ENCODE data around the gene MRPL24. TPM values are rescaled to one million over a fixed set of nuclear protein-coding genes. Genes with fewer than 3 reads are reported as not detected.

The MRPL24 gene
- total and polyA plus RNA-seq, 9 of the 15 experiments (the other 6 are each of a cell fraction or from before 2014, with no cell fraction given): 74.3 to 267 (median 113) TPM

DNA sequence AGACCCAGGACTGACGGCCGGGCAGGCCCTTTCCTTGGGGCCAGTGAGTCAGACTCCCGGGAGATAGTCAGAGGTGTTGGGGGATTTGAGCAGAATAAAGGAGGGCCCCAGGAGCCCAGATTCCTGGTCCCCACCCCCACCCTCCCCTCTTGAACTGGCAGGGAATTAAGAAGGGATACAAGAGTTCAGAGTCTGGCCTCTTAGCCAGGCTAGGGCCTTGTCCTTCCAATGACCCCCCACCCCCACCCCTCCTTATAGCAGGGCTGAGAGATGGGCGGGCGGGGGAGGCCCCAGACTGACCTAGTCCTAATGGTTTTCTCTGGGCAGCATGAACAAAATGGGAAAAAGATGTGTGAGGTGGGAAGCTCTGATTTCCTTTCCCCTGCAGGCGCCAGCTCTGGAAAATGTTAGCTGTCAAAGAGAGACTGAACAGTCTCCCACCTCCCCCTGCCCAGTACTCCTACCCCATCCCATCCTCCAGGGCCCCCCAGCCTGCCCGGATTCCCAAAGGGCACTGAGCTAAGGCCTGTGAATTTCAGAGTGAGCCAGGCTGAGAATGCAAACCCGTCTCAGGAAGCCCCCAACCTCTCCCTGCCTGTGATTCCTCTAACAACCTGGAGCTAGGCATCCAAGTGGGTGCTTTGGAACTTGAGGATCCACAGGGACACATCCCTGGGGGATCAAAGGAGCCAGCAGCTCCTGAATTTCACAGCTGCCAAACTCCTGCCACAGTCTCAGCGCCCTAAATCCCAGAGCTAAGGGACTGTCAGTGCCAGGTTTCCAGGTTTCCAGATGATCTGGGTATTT is 29.7 kb downstream of the MRPL24 start:
- no peak for ATAC-seq
- H3K4me3 ChIP-seq: no peak overlapping the region
- 41% methylated on average over 8 of the region's 9 CpGs for WGBS (ENCODE audit: insufficient coverage, low coverage, missing lambda C conversion rate)
- no peaks in the 10 kb centered on the region for H4K20me1 ChIP-seq (replicated peaks; ENCODE audit: control insufficient read depth, insufficient read depth, low read length)
- no peaks in the 10 kb centered on the region for H3K9me1 ChIP-seq (ENCODE audit: control insufficient read depth, insufficient read depth, low read length)
- no peak overlapping the region for H3K4me2 ChIP-seq (ENCODE audit: insufficient read depth, low read length)
- DNase-seq (ENCODE audit: extremely low read depth in 1 of 4, low spot score in 3 of 4): peak in 1 of 4 experiments; percentile 9
- H3K36me3 ChIP-seq (ENCODE audit: control insufficient read depth, insufficient read depth, low read length): no peaks in the 10 kb centered on the region
- intact Hi-C loops (cut with micrococcal nuclease): no loop called here
- no peaks in the 10 kb centered on the region for H3K79me2 ChIP-seq (ENCODE audit: control insufficient read depth, insufficient read depth, low read length)
- POLR2A ChIA-PET: interaction anchor here (0.7 to 1.7 kb wide), 7 partner anchors 9 to 50 kb away, joined by 3 to 8 read pairs (median 4); partner anchors contain the start of genes ISG20L2 and METTL25B
- no peak for FAIRE-seq
- BruUV-seq (replicated peaks): no TSS peak
- H2AFZ ChIP-seq (ENCODE audit: low read depth, low read length): no peak overlapping the region
- CTCF ChIA-PET (ENCODE audit: low intra/inter-chr PET ratio): no interaction called here
- in situ Hi-C loops (cut with MboI): no loop called here
- no peaks in the 10 kb centered on the region for H3K9me3 ChIP-seq (replicated peaks; ENCODE audit: control insufficient read depth, insufficient read depth, low read depth, low read length)
- no peak overlapping the region for H3K9ac ChIP-seq (ENCODE audit: insufficient read depth in 1 of 2, low read depth in 2 of 2, low read length in 2 of 2)
- H3K27me3 ChIP-seq (ENCODE audit: control insufficient read depth in 2 of 2, insufficient read depth in 2 of 2, low read length in 2 of 2): no peaks in the 10 kb centered on the region
- H3K27ac ChIP-seq (ENCODE audit: extremely low read depth, low read depth, low read length): no peak overlapping the region
- H3K4me1 ChIP-seq (replicated peaks in 1 of 2; ENCODE audit: control insufficient read depth in 2 of 2, insufficient read depth in 2 of 2, low read length in 2 of 2): peaks cover 5 to 6% of the 10 kb centered on the region in 2 experiments; a peak in 3 of 5 replicates
- no peak for TF ChIP-seq E4F1 (CRISPR knock-in tag; IDR thresholded peaks at IDR 0.05; ENCODE audit: borderline replicate concordance)
- no peak for TF ChIP-seq SIX5 (IDR thresholded peaks at IDR 0.05; ENCODE audit: borderline replicate concordance in 1 of 2, insufficient read depth in 1 of 2, low read depth in 1 of 2, low read length in 2 of 2)
- no peak for TF ChIP-seq MCM2 (IDR thresholded peaks at IDR 0.05; ENCODE audit: low read depth)
- no peak for TF ChIP-seq CBFB (CRISPR knock-in tag; IDR thresholded peaks at IDR 0.05)
- TF ChIP-seq KLF16 (IDR thresholded peaks at IDR 0.05): no peak
- TF ChIP-seq ZSCAN29 (IDR thresholded peaks at IDR 0.05): no peak
- no peak for TF ChIP-seq TOE1 (IDR thresholded peaks at IDR 0.05; ENCODE audit: borderline replicate concordance)
- no peak for TF ChIP-seq TOE1 (CRISPR knock-in tag; IDR thresholded peaks at IDR 0.05; ENCODE audit: borderline replicate concordance, low read depth)
- TF ChIP-seq, protein P1, sequence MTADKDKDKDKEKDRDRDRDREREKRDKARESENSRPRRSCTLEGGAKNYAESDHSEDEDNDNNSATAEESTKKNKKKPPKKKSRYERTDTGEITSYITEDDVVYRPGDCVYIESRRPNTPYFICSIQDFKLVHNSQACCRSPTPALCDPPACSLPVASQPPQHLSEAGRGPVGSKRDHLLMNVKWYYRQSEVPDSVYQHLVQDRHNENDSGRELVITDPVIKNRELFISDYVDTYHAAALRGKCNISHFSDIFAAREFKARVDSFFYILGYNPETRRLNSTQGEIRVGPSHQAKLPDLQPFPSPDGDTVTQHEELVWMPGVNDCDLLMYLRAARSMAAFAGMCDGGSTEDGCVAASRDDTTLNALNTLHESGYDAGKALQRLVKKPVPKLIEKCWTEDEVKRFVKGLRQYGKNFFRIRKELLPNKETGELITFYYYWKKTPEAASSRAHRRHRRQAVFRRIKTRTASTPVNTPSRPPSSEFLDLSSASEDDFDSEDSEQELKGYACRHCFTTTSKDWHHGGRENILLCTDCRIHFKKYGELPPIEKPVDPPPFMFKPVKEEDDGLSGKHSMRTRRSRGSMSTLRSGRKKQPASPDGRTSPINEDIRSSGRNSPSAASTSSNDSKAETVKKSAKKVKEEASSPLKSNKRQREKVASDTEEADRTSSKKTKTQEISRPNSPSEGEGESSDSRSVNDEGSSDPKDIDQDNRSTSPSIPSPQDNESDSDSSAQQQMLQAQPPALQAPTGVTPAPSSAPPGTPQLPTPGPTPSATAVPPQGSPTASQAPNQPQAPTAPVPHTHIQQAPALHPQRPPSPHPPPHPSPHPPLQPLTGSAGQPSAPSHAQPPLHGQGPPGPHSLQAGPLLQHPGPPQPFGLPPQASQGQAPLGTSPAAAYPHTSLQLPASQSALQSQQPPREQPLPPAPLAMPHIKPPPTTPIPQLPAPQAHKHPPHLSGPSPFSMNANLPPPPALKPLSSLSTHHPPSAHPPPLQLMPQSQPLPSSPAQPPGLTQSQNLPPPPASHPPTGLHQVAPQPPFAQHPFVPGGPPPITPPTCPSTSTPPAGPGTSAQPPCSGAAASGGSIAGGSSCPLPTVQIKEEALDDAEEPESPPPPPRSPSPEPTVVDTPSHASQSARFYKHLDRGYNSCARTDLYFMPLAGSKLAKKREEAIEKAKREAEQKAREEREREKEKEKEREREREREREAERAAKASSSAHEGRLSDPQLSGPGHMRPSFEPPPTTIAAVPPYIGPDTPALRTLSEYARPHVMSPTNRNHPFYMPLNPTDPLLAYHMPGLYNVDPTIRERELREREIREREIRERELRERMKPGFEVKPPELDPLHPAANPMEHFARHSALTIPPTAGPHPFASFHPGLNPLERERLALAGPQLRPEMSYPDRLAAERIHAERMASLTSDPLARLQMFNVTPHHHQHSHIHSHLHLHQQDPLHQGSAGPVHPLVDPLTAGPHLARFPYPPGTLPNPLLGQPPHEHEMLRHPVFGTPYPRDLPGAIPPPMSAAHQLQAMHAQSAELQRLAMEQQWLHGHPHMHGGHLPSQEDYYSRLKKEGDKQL (CRISPR knock-in tag; IDR thresholded peaks at IDR 0.05; ENCODE audit: borderline replicate concordance): no peak
- TF ChIP-seq JUNB (CRISPR knock-in tag; conservative IDR thresholded peaks at IDR 0.05): no peak
- TF ChIP-seq MXI1 (IDR thresholded peaks at IDR 0.05; ENCODE audit: low read depth, low read length): no peak
- no peak for TF ChIP-seq ZNF354B (CRISPR knock-in tag; IDR thresholded peaks at IDR 0.05)
- TF ChIP-seq ESRRA (IDR thresholded peaks at IDR 0.05; ENCODE audit: borderline replicate concordance, low read depth): no peak
- no peak for TF ChIP-seq FOXK2 (conservative IDR thresholded peaks at IDR 0.05 in 1 of 2, IDR thresholded peaks at IDR 0.05 in 1 of 2; ENCODE audit: low read depth in 2 of 2)
